ENCODE data around the gene TMEM201.

The TMEM201 gene

GRCh38 chr1:9591669-9592509, 3.2 kb downstream of the TMEM201 start:
- Mint-ChIP-seq H3K27me3 (ENCODE audit: low read depth) (no peaks in the 10 kb centered on the region), H3K9me3 (no peaks in the 10 kb centered on the region), H3K27ac (no peak overlapping the region), H3K4me3 (no peak overlapping the region), H3K36me3 (ENCODE audit: low read depth) (no peaks in the 10 kb centered on the region), H3K4me1 (ENCODE audit: low read depth) (peaks cover 22% of the 10 kb centered on the region)

GRCh38 chr1:9592510-9593075, 3.9 kb downstream of the TMEM201 start:
- no peaks in the 10 kb centered on the region for H3K9me3 Mint-ChIP-seq
- no peak overlapping the region for H3K4me3 Mint-ChIP-seq
- H3K27ac Mint-ChIP-seq, result no peak overlapping the region
- no peaks in the 10 kb centered on the region for H3K27me3 Mint-ChIP-seq (ENCODE audit: low read depth)
- no peaks in the 10 kb centered on the region for H3K36me3 Mint-ChIP-seq (ENCODE audit: low read depth)
- peaks cover 22% of the 10 kb centered on the region for H3K4me1 Mint-ChIP-seq (ENCODE audit: low read depth)

- H3K27me3 Mint-ChIP-seq (ENCODE audit: low read depth), result no peaks in the 10 kb centered on the region
- no peak overlapping the region for H3K4me3 Mint-ChIP-seq
- no peaks in the 10 kb centered on the region for H3K36me3 Mint-ChIP-seq (ENCODE audit: low read depth)
- no peak overlapping the region for H3K27ac Mint-ChIP-seq
- peaks cover 21% of the 10 kb centered on the region for H3K4me1 Mint-ChIP-seq (ENCODE audit: low read depth)
- H3K9me3 Mint-ChIP-seq, result no peaks in the 10 kb centered on the region
These were observed 4.4 kb downstream of the TMEM201 start for GRCh38 chr1:9593147-9593491.

DNA sequence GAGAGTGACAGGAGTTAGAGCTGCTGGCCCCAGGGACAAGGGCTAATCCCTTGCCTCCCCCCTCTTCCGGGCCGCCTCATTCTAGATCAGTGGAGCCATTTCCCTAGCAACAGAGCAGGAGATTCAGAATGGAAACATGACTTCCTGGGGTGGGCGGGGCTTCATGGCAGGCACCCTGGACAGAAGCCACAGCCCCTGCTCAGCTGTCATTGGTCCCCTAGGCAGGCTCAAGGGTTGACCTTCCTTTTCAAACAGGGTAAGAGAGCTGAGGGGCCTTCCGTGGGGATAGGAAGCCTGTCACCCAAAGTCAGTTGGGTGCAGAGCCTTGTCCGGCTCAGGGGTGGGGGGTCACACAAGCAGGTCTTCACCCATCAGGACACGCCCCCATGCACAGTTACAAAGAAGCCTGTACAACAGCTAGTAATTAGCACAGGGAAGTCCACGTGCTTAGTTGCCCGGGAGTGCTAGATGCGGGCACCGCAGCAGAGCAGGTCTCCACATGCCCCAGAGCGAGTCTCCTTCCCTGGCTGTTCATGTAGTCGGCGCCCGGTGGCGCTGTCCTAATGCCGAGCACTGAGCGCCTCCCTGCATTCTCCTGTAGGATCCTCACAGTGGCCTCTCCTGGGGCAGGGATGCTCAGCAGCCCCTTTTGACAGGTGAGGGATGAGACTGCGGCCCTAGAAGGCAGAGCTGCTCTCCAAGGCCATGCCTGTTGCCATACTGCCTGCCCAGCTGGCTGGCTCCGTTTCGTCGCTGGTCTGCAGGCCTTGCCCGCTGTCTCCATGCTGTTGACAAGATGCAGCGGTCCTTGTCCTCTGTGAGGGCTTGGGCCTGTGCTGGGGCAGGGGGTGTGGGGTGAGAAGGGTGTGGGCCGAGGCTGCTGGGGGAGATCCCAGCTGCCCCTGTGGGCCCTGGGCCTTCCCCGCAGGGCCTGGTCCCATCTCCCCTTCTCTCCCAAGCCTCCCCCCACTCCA, 5.1 kb downstream of the TMEM201 start:
- Mint-ChIP-seq H3K4me1 (ENCODE audit: low read depth) (peaks cover 19% of the 10 kb centered on the region), H3K27ac (peak overlapping the region; percentile 1)

GRCh38 chr1:9594471-9595155, 5.9 kb downstream of the TMEM201 start:
- no peaks in the 10 kb centered on the region for H3K9me3 Mint-ChIP-seq
- H3K27me3 Mint-ChIP-seq (ENCODE audit: low read depth), result no peaks in the 10 kb centered on the region
- peaks cover 16% of the 10 kb centered on the region for H3K4me1 Mint-ChIP-seq (ENCODE audit: low read depth)
- H3K36me3 Mint-ChIP-seq (ENCODE audit: low read depth), result no peaks in the 10 kb centered on the region
- H3K27ac Mint-ChIP-seq, result no peak overlapping the region
- no peak overlapping the region for H3K4me3 Mint-ChIP-seq

More for the DNA sequence above, 5.1 kb downstream of the TMEM201 start:
- H3K27me3 Mint-ChIP-seq (ENCODE audit: low read depth), result no peaks in the 10 kb centered on the region
- H3K9me3 Mint-ChIP-seq, result no peaks in the 10 kb centered on the region
- H3K36me3 Mint-ChIP-seq (ENCODE audit: low read depth), result no peaks in the 10 kb centered on the region
- H3K4me3 Mint-ChIP-seq, result no peak overlapping the region

- Mint-ChIP-seq H3K9me3 (no peaks in the 10 kb centered on the region), H3K4me1 (ENCODE audit: low read depth) (peaks cover 13% of the 10 kb centered on the region), H3K27me3 (ENCODE audit: low read depth) (no peaks in the 10 kb centered on the region), H3K27ac (no peak overlapping the region), H3K4me3 (no peak overlapping the region), H3K36me3 (ENCODE audit: low read depth) (no peaks in the 10 kb centered on the region)
These were observed 6.7 kb downstream of the TMEM201 start for GRCh38 chr1:9595156-9595967.

- Mint-ChIP-seq H3K9me3 (no peaks in the 10 kb centered on the region), H3K4me3 (no peak overlapping the region), H3K36me3 (ENCODE audit: low read depth) (no peaks in the 10 kb centered on the region), H3K27ac (no peak overlapping the region), H3K4me1 (ENCODE audit: low read depth) (peaks cover 8% of the 10 kb centered on the region), H3K27me3 (ENCODE audit: low read depth) (no peaks in the 10 kb centered on the region)
These were observed 7.2 kb downstream of the TMEM201 start for GRCh38 chr1:9595968-9596340.

DNA sequence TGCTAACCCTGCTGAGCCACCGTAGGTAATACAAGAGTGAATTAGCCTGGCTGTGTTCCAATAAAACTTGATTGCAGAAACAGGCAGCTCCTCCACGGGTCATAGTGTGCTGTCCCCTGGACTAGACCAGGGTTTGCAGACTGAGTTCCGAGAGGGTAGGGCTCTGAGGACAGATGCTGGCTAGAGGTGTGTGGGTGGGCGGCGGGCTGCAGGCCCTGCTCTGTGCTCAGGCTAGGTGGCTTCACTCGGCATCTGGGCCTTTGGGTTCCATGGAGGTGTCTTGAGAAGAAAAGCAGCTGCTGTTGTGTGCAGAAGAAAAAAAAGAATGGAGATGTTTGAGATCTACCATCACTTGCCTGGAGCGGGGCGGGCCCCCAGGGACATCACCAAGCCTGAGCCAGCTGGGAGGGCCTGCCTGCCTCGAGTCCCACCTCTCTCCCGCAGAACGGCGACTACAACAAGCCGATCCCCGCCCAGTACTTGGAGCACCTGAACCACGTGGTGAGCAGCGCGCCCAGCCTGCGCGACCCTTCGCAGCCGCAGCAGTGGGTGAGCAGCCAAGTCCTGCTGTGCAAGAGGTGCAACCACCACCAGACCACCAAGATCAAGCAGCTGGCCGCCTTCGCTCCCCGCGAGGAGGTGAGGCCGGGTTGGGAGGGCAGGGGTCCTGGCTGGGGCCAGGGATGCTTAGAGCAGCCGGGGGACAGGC, 7.9 kb downstream of the TMEM201 start:
- Mint-ChIP-seq H3K9me3 (no peaks in the 10 kb centered on the region), H3K4me3 (no peak overlapping the region), H3K36me3 (ENCODE audit: low read depth) (no peaks in the 10 kb centered on the region), H3K27me3 (ENCODE audit: low read depth) (no peaks in the 10 kb centered on the region), H3K4me1 (ENCODE audit: low read depth) (peaks cover 8% of the 10 kb centered on the region), H3K27ac (no peak overlapping the region)

GRCh38 chr1:9597361-9598315, 8.9 kb downstream of the TMEM201 start:
- no peak overlapping the region for H3K4me3 Mint-ChIP-seq
- H3K27me3 Mint-ChIP-seq (ENCODE audit: low read depth), result no peaks in the 10 kb centered on the region
- peaks cover 8% of the 10 kb centered on the region for H3K4me1 Mint-ChIP-seq (ENCODE audit: low read depth)
- H3K9me3 Mint-ChIP-seq, result no peaks in the 10 kb centered on the region
- H3K36me3 Mint-ChIP-seq (ENCODE audit: low read depth), result no peaks in the 10 kb centered on the region
- H3K27ac Mint-ChIP-seq, result no peak overlapping the region

GRCh38 chr1:9598316-9598700, 9.6 kb downstream of the TMEM201 start:
- no peaks in the 10 kb centered on the region for H3K9me3 Mint-ChIP-seq
- H3K27me3 Mint-ChIP-seq (ENCODE audit: low read depth), result no peaks in the 10 kb centered on the region
- H3K36me3 Mint-ChIP-seq (ENCODE audit: low read depth), result peaks cover 2% of the 10 kb centered on the region
- H3K4me3 Mint-ChIP-seq, result no peak overlapping the region
- no peak overlapping the region for H3K27ac Mint-ChIP-seq
- H3K4me1 Mint-ChIP-seq (ENCODE audit: low read depth), result peaks cover 5% of the 10 kb centered on the region

DNA sequence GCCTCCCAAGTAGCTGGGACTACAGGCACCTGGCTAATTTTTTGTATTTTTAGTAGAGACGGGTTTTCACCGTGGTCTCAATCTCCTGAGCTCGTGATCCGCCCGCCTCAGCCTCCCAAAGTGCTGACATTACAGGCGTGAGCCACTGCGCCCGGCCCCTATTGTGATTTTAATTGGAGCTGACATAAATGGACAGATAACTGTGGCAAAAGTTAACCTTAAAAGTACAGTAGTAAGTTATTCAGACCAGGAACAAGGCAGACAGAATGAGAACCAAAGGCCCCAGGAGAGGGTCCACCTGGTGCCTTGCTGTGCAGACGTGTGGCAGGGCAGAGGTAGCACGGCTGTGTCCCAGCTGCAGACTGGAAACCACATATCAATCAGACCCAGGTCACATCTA, 11.0 kb downstream of the TMEM201 start:
- Mint-ChIP-seq H3K27ac (no peak overlapping the region), H3K4me3 (no peak overlapping the region), H3K27me3 (ENCODE audit: low read depth) (no peaks in the 10 kb centered on the region), H3K36me3 (ENCODE audit: low read depth) (peaks cover 2% of the 10 kb centered on the region), H3K4me1 (ENCODE audit: low read depth) (no peaks in the 10 kb centered on the region), H3K9me3 (no peaks in the 10 kb centered on the region)

All from T-helper 1 cell treated with Interleukin-12 subunit alpha and Interleukin-12 subunit beta and Interleukin-4 antibody, amounts not matched to agents 30 μg/mL and 1 μg/mL, for 36 hours (primary cell).